HG02763 (cell line): ENCODE measurements around the gene TEKT5.
"Not testable (repeated sequence)": the region's sequence is repeated elsewhere in the genome, so short reads cannot be mapped to it uniquely, and the experiment has no call there.

ENCODE experiments used
- ATAC-seq: cut with Tn5 transposase; IDR thresholded peaks from one replicate; pipeline ENCODE4 v1.9.1; 2021; ENCODE audit warnings: mild to moderate bottlenecking, moderate library complexity; ENCODE audit not compliant: unreplicated experiment

The TEKT5 gene

GRCh38 chr16:10637337-10638037, 57.2 kb downstream of the TEKT5 start:
- ATAC-seq: no peak

GRCh38 chr16:10635365-10636021, 59.2 kb downstream of the TEKT5 start:
- ATAC-seq: no peak

- not testable (repeated sequence) for ATAC-seq
These were observed 61.3 kb downstream of the TEKT5 start for GRCh38 chr16:10633429-10633828.

- ATAC-seq: no peak
These were observed 62.8 kb downstream of the TEKT5 start for GRCh38 chr16:10631886-10632285.

GRCh38 chr16:10629592-10629963, 65.2 kb downstream of the TEKT5 start:
- ATAC-seq: no peak

GRCh38 chr16:10625595-10626357, 69.0 kb downstream of the TEKT5 start:
- no peak for ATAC-seq

- no peak for ATAC-seq
These were observed 70.2 kb downstream of the TEKT5 start for GRCh38 chr16:10624527-10624926.

- ATAC-seq: no peak
These were observed 71.7 kb downstream of the TEKT5 start for GRCh38 chr16:10623059-10623458.

GRCh38 chr16:10622036-10622921, 72.5 kb downstream of the TEKT5 start:
- no peak for ATAC-seq

- ATAC-seq: not testable (repeated sequence)
These were observed 73.3 kb downstream of the TEKT5 start for GRCh38 chr16:10621216-10621949.

GRCh38 chr16:10620120-10620519, 74.6 kb downstream of the TEKT5 start:
- no peak for ATAC-seq

GRCh38 chr16:10619271-10619849, 75.4 kb downstream of the TEKT5 start:
- ATAC-seq: no peak

- no peak for ATAC-seq
These were observed 76.0 kb downstream of the TEKT5 start for GRCh38 chr16:10618710-10619209.

- ATAC-seq: no peak
These were observed 76.9 kb downstream of the TEKT5 start for GRCh38 chr16:10617662-10618420.

- ATAC-seq: no peak
These were observed 77.7 kb downstream of the TEKT5 start for GRCh38 chr16:10616756-10617640.

GRCh38 chr16:10616419-10616755, 78.3 kb downstream of the TEKT5 start:
- no peak for ATAC-seq

GRCh38 chr16:10614685-10615084, 80.0 kb downstream of the TEKT5 start:
- ATAC-seq: no peak
